GM19043 (cell line): ENCODE measurements around the gene DENND1A.

Experiments
- ATAC-seq: cut with Tn5 transposase; IDR thresholded peaks from one replicate; pipeline ENCODE4 v1.9.1; 2021; ENCODE audit warnings: low read depth; ENCODE audit not compliant: unreplicated experiment

DENND1A gene

DNA sequence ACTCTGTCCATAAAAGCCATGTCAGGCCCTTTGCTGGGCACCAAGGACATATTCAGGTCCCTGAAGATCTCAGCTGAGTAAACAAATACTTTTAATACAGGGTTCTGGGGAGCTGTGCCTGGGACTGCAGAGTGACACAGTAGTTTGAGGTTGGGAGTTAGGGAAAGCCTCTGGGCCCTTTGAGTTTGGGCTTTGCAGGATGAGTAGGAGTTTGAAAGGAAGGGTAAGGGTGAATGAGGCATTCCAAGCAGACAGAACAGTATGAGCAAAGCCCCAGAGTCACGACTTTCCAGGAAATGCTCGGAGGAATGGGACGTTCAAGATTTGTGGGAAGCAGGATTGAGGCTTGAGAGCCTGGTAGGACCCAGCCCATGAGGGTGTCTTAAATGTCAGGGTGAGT lies 560.6 kb downstream of the DENND1A start:
- no peak for ATAC-seq

DNA sequence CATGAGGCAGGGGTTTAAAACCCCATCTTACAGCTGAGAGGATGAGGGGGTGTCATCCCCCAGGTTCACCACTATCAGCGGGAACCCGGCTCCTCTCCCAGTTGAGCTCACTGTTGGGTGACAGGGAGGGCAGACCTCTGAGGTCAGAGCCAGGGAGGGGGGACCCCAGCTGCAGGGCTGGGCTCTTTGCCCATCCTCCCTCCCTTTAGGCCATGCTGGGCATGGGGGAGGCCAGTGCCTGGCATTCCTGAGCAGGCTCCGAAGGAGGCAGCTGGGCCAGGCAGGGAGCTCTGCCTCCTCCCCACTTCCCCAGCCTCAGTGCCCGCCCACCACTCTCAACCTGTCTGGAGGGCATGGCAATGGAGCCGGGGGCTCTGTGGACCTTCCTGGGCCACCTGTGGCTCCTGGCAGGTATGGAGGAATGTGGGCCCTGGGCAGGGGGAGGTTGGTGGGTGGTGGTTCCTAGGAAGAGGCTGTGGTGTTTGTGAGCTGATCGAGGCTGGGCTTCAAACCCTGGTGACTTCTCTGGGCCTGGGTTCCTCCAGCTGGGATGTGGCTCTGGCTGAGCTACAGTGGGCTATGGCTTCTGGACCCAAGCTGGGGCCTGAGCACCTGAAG lies 561.3 kb downstream of the DENND1A start:
- ATAC-seq, result no peak

DNA sequence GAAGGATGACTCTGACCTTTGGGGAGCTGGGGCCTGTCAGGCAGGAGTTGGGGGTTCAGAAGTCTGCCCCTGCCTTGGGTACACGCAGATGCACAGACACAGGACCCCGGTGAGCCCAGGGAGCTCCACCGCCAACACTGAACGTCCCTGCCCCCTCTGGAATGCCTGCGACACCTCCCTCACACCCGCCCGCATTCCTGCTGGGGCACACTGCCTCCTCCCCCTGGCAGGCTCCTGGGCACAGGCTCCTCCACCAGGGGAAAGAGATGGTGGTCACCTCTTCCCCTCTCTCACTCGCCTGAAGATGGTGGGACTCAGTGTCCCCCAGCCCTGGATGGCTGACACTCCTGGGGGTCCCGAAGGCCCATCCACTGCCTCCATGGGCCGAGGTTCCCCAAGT lies 561.9 kb downstream of the DENND1A start:
- ATAC-seq, result no peak

DNA sequence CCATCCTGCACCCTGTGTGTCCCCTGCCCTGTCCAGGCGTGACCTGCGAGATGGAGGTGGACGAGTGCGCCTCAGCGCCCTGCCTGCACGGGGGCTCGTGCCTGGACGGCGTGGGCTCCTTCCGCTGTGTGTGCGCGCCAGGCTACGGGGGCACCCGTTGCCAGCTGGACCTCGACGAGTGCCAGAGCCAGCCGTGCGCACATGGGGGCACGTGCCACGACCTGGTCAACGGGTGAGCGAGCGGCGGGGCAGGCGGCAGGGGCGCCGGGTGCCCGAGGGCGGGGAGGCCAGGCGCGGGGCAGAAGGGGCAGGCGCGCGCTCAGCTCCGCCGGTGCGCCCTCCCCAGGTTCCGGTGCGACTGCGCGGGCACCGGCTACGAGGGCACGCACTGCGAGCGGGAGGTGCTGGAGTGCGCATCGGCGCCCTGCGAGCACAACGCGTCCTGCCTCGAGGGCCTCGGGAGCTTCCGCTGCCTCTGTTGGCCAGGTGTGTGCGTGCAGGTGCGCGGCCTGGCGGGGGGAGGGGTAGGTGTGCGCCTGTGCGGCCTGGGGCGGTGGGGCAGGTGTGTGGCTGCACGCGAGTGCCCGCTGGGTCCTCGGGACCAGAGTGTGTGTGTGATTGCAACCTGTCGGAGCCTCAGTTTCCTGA lies 563.9 kb downstream of the DENND1A start:
- ATAC-seq, result no peak

DNA sequence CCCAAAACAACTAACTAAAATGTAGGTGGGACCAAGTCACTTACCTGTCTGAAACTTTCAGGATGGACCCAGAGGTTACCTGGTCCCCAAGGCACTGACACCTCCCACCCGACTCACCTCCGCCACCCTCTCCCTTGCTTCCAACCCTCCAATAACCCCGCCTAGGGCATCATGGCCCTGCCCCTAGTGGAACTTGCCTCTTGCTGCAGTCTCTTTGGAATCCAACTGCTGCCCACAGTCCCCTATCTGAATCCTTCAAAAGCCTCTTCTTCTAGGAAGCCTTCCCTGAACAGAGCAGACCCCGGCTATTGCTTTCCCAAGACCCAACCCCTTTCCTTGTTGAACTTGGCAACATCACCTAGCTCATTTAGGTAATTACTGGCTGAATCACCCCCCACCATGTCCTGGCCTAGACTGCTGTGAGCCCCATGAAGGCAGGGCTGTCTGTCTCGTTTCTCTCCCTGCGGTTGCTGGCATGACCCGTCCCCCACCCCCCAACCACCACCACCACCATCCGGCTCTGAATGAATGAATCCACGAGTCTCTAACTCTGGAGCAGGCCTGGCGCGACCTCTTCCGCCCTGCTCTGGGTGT lies 564.5 kb downstream of the DENND1A start:
- ATAC-seq, result no peak

DNA sequence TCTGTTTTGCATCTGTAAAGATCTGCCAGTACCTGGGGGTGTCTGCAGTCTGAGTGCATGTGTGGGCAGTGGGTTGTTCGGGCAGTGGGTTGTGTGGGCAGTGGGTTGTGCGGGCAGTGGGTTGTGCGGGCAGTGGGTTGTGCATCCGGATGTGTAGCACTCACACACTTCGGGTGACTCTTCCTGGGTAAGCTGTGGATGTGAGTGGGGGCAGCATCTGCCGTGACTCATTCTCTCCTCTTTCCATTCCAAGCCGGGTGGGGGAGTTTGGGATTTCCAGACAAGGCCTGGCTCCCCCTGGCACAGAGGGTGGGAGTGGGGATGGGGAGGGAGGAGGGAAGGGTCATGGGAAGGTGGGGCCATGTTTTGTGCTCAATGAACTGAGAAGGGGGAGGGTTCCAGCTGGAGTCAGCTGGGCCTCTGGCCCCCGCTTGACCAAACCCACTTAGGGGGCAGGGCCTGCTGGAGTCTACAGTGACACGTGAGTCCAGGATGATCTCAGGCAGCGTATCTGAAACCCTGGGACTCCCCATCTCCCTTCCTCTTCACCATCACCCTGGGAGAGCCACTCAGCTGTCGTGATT lies 565.6 kb downstream of the DENND1A start:
- ATAC-seq, result no peak

DNA sequence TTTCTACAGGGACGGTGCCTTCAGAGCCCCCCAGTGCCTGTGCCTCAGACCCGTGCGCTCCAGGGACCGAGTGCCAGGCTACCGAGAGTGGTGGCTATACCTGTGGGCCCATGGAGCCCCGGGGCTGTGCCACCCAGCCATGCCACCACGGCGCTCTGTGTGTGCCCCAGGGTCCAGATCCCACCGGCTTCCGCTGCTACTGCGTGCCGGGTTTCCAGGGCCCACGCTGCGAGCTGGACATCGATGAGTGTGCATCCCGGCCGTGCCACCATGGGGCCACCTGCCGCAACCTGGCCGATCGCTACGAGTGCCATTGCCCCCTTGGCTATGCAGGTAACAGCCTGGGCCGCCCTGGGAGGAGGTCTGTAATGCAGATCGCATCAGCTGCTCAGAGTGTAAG lies 567.1 kb downstream of the DENND1A start:
- ATAC-seq, result no peak

DNA sequence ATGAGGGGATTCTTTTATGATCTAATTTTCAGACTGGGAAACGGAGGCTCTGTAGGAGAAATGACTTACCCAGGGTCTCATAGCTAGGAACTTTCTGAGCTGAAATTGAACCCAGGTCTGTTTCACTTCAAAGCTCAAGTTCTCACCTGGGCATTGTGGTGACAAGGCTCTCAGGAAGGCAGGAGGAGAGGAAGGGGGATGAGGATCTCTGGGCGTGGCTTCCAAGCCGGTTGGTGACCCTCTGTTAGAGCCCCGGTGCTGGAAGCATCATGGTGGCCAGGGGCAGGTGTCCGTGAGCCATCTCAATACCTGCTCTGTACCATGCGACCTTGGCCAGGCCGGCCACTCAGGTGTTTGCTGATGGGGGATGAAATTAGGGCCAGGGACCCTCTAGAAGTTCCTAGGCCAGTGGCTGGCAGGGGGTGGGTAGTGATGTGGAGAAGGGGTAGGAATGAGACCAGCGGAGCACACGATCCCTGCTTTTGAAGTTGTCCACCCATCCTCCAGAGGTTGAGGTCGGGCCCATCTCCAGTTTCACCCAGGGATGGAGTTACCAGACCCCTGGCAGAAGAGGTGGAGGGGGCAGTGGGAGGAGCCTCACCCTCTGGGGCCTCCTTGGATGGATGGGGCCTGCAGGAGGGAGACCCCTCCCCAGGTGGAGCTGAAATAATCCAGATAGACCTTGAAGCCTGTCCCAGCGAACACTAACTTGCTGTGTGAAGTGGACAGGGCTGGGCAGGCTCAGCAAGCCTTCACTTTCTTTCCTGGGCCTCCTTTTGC lies 568.0 kb downstream of the DENND1A start:
- ATAC-seq, result no peak

DNA sequence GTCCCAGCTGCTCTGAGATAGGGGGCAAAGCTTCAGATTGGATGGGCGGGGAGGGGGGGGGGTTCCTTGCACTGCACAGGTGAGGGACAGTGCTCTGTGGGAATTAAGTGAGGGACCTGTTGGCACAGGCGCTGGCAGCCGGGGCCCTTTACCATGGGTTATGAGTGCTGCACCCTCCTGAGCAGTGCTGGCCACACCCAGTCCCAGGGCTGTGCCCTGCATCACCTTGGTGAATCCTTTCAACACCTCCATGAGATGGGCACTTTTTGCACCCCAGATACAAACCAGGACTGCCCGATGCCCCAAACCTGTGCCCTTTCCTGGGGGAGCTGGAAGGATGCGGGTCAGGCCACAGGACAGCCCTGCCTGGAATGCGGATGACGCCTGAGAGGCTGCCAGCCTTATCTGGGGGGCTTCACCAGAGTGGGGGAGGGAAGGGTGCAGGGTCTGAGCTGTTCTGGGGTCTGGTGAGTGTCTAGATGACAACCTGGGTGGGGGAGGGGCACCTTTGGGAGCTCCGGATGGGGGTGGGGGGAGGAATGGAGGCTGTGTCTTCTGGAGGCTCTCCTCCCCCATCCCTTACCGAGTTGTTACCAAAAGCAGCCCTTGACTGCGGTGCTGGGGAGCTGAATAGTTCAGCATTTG lies 568.7 kb downstream of the DENND1A start:
- ATAC-seq, result no peak

DNA sequence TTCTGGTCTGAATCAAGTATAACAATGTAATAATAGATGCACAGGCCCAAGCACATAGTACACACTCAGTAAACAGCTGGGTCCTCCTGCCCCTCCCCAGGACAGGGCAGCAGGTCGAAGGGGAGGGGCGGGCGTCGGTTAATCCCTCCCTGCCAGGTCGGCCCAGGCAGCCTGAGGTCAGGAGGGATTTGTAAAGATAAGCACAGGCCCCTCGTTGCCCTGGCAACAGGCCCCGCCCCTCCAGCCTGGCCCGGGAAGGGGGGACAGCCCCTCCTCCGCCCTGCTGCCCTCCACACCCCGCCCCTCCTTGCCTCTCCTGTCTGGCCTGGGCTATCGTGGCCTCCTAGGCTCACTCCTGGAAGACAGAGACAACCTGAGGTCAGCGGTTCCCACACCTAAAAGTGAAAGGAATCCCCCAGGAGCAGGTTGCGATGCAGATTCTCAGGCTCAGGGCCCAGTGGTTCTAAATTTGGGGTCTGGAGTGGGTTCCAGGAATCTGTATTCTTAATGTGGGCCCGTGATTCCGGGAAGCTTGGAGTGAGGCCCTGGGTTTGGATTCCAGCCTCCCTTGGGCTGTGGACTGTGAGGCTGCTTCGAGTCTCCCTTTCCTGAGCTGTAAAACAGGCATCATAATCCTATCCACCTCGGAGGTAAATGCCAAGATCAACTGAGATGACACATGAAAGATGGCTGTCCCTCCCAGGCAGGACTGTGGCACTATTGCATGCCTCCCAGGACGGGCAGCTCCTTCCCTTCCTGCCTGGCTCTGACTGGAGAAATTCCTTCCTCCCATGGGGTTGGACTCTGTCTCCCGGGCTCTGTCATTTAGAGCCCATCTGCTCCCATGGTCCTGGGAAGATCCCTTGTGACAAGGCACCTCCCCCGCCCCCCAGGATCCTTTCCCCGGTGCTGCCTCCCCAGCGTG lies 569.5 kb downstream of the DENND1A start:
- ATAC-seq, result no peak

DNA sequence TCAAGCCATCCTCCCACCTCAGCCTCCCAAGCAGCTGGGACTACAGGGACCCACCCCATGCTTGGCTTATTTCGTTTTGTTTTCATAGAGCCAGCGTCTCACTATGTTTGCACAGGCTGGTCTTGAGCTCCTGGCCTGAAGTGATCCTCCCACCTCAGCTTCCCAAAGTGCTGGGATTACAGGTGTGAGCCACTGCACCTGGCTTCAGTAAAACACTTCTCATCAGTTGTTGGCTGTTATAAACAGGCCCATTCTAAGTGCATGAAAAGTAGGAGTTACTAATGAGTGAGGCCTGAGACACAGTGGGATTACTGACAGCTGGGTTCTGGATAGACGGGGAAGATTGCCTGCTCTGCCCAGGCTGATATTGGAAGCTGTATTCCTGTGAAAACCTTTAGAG lies 570.4 kb downstream of the DENND1A start:
- ATAC-seq, result no peak

DNA sequence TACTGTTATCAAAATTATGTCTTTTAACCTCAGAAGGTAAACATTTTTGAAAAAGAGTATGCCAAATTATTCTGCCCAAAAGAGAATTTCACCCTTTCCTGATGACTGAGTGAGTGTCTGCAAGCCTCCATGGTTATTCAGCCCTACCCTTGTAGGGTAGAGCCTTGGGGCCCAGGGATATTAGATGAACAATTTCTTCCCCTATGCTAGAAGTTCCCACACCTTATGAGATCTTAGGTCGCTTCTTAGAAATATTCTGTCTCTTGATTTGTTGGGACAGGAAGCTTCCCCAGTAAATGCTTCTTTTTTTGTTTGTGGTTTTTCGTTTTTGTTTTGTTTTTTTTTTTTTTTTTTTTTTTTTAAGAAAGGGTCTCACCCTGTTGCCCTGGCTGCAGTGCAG lies 570.8 kb downstream of the DENND1A start:
- no peak for ATAC-seq

DNA sequence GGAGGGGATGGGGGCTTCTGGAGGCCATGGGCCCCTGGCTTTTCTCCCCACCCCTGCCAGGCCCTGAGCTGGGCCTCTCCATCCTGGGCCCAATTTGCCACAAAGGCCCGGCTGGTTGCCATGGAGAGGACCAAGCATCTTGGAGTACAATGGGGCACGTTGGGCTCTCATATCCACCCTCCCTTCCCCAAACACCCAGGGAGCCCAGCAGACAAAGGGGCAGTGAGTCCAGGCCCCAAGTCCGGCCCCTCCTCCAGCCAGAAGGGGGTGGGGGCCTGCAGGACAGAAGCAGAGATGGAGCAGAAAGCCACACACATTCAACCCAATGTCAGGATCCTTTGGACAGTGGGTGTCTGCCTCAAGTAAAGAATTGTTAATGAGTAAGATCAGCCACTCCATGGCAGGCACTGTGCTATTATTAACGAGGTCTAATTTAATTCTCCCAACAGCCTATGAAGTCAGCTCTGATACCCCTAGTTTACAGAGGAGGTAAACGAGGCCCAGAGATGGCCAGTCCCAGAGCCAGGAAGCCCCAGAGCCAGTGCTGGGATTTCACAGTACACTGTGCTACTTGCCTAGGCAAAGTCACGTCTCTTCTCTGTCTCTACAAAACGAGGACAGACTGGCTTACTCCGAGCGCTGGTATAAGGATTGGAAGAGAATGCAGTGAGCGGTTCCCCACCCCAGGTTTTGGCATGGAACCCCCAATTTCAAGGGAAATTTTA lies 571.6 kb downstream of the DENND1A start:
- ATAC-seq, result no peak

DNA sequence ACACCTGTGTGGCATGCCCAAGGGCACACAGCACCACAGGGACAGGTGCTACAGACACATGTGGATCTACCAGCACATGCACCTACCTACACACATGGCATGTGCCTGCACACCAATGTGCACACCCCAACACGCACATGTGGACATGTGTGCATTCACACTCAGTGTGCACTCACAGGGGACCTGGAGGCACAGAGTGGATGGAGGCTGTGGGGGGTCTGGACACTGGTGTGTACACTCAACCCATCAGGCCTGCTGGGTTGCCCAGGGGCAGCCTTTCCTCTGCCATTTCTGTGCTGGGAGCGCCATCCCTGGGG lies 572.2 kb downstream of the DENND1A start:
- no peak for ATAC-seq

DNA sequence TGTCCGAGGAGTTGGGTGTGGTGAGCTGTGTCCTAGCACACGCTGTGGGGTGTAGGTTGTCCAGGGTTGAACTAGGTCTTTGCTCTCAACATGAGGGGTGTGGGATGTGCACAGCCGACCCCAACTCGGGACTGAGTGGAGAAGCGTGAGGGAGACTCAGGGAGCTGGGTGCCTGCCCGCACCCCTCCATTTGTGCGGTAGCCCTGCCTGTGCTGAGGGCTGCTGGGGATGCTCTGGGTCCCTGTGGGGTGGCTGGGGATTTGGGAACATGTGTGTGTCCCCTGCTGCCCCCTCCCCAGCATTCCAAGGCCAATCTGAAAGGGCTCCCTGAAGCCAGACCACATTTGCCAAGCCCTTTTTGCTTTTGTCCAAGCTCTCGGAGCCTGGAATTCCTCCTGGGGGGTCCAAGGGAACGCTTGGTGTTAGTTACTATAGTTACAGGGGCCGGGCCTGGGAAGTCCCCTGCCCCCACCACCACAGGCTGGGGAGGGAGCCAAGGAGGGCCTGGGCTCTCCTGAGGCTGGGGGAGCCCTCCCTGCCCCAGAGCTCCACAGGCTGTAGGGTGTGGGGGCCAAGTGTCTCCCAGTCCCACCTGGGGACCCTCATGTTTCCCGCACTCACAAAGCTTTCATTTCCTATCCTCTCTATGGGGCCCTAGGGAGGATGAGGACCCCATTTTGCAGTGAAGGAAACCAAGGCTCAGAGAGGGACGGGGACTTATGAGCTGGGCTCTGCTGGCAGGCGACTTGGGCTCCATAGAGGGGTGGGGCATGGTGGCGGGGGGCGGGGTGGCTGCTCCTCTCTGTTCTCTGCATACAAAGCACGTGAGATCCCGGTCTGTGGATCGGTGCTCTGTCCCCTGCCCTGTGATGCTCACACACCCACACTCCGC lies 572.8 kb downstream of the DENND1A start:
- ATAC-seq, result no peak

DNA sequence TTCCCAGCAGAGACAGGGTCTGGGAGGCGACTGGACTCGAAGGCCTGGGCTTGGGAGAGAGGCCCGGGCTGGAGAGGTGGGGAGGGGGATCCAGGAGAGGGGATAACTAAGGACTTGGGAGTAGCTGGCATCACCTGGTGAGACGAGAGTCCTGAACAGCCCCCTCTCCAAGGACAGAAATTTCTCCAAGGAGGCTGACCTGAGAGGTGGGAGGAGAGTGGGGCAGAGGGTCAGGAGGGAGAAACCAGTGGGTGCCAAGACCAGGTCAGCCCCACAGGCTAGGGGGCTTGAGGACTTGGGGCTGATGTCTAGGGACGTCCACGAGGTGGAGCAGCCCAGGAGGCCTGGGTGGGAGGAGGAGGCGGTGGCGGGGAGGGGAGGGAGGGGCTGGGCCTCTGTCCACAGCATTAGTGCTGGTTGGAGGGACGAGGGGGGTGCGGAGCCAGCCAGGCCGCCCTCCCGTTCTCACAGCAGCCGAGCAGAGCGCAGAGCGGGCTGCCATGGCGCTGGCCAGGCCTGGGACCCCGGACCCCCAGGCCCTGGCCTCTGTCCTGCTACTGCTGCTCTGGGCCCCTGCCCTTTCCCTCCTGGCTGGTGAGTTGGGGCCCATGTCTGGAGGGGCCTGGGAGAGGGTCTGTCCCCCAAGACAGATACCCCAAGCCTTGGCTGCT lies 574.0 kb downstream of the DENND1A start, which contains the start of gene CRB2:
Gene CRB2, plus strand, starts transcription at position 437 of the 671 bp plus-strand sequence. Its CDS starts 64 bp downstream, at position 501.
- ATAC-seq, result no peak

DNA sequence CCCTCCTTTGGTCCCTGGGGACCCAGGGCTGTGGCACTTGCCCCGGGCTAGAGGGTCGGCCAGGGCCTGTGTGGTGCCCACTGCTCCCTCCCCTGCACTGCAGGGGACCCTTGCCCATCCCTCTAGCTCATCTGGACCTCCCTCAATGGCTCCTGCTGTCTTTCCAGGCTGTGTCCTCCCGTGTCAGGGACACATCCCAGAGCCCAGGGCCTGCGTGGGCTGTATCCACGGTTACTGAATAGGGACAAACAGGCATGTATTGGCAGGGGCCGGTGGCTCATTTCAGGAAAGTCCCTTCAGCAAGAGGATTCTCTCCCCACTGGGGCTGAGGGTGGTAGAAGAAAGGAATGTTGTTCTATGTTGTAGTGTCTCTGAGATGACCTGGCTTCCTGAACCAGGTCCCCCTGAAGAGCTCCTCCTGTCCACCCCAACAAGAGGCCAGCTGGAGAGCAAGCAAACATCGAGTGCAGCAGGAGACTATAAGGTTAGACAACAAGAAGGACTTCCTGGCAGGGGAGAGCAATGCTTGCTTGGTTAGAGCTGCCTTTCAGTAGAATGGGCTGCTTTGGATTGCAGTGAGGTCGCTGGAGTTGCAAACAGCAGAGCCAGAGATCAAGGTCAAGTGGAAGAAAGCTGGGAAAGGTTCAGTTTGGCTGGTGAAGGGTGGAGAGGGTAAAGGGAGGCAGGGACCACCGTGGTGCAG lies 575.0 kb downstream of the DENND1A start:
- no peak for ATAC-seq
